HG02943 (cell line): ENCODE data around the gene C14orf180.

Experiments used
- ATAC-seq: cut with Tn5 transposase; IDR thresholded peaks from one replicate; pipeline ENCODE4 v1.9.1; 2021; ENCODE audit warnings: mild to moderate bottlenecking, low read depth, moderate library complexity; ENCODE audit not compliant: unreplicated experiment

Gene C14orf180

DNA sequence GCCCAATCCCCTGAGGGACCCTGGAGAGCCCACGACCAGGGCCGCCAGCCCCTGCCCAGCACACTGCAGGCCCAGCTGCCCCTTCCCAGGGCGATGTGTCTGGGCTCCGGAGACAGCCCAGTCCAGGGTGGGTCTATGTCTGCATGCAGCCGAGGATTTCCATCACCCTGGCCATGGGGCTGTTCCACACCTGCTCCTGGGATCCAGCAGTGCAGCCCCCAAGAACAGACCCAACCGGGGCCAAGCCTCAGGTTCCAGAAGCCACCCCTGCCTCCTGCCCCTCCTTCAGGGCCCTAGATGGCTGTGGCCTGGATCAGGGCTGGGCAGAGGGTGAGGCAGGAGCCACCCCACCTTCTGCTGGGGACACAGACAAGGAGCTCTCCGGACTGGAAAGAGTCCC is 11.5 kb downstream of the C14orf180 start:
- no peak for ATAC-seq

GRCh38 chr14:104591506-104592291 is 12.1 kb downstream of the C14orf180 start:
- ATAC-seq = no peak

DNA sequence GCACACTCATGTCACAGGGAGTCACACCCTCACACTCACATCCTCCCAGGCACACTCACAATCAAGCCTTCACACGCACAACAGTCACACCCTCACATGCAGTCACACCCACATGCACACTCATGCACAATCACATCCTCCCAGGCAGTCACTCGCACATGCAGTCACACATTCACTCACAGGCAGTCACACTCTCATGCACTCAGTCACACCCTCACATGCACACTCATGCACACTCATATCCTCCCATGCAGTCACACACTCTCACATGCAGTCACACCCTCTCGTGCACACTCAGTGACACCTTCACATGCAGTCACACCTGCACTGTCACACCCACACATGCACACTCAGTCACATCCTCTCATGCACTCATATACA is 12.7 kb downstream of the C14orf180 start:
- ATAC-seq = no peak

DNA sequence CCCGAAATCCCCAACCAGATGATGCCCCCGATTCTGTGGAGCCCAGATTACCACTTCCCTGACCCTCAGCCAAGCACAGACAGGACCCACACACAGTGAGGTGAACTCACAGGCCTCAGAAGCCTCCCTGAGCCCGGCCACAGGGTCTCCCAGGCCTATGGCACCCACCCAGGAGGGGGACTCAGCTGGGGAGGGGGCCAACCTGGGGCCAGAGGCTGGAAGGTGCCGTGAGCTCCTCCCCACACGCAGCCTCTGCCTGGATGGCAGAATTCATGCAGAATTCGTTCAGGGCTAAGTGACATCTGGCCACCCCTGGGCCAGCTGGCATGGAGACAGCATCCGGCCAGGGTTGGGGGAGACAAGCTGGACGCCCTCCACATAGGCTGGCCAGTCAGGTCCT is 13.2 kb downstream of the C14orf180 start:
- ATAC-seq = no peak

- no peak for ATAC-seq
Observed at GRCh38 chr14:104593241-104593701, 13.7 kb downstream of the C14orf180 start.

- ATAC-seq = no peak
Observed at GRCh38 chr14:104593710-104594136, 14.2 kb downstream of the C14orf180 start.

DNA sequence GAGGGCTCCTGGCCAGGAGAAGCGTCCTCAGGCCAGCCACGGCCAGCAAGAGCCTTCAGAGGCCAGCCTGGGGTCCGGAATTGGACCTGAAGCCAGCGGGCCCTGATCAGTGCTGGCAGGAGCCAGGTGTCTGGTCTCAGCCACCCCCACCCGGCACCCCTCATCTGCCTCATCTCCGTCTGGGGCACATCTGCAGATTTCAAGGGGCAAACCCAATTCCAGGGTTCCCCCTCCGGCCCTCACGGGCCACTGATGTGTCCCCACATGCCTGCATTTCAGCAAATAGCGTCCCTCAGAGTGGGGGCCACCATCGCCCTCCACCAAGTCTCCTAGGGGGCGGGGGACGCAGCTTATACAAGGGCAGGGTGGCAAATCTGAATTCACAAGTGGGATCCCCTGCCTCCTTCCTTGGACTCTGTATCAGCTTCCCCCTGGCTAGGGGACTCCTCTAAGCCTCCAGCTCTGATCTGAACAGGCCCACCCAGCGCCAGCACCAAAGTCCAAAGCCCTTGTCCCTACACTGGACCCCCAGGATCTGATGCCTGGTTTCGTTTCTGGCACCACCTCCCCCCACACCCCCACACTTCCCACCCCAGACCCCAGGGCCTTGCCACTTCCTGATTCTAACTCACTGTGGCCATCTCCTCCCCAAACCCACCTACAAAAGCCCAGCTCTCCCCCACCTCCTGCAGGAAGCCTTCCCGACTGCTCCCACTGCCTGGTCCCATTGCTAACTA is 14.9 kb downstream of the C14orf180 start:
- no peak for ATAC-seq

- no peak for ATAC-seq
Observed at GRCh38 chr14:104595116-104595675, 15.6 kb downstream of the C14orf180 start.

GRCh38 chr14:104595911-104596450 is 16.4 kb downstream of the C14orf180 start:
- ATAC-seq = no peak

DNA sequence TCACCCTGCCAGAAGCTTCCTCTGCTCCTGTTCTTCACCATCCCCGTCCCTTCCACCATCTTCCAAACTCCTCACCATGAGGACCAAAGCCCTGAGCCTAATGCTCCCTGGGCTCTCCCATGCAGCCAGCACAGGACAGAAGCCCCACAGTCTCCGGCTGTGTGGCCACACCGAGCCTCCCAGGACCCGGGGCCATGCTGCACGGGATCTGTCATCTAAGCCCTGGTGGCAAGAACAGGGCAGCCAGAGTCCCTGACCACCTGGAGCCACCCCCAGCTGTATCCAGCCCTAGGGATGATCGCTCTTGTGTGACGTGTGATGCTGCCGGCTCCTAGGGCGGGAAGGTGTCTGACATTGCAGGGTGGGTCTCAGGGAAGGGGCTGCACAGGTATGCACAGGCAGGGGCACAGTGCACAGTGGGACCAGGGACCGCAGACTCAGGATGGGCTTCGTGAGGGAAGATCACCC is 16.9 kb downstream of the C14orf180 start:
- no peak for ATAC-seq

- ATAC-seq = no peak
Observed at GRCh38 chr14:104596927-104597351, 17.4 kb downstream of the C14orf180 start.

DNA sequence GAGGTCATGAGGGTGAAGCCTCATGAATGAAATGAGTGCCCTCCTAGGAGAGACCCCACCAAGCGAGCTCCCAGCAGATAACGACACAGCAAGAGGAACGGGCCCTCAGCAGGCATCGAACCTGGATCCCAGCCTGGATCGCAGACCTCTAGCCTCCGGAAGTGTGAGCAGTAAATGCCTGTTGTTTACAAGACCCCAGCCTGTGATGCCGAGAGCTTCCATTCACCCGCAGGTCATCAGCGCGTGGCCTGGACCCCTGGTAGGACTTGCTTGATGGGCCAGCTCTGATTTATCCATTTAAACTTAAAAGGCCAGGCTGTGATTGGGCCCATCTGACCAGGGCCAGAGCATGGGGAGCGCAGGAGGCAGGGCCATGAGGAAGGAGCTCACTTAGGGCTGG is 18.0 kb downstream of the C14orf180 start:
- no peak for ATAC-seq

- no peak for ATAC-seq
Observed at GRCh38 chr14:104598039-104598909, 18.7 kb downstream of the C14orf180 start.

DNA sequence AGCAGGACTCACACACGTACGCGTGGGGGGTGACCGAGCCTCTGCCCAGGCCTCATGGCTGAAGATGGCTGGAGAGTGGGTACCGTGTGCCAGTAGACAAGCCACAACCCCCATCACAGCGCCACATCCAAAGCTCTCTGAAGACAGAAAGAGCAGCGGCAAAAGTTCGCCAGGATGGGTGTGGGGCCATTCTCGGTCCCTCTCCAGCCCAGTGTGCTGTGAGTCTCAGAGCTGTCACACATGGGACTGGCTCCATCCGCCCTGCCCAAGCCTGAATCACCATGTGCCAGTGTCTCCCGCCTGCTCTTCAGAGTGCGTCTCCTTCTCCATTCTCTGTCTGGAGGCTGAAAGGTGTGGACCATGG is 19.3 kb downstream of the C14orf180 start:
- no peak for ATAC-seq

DNA sequence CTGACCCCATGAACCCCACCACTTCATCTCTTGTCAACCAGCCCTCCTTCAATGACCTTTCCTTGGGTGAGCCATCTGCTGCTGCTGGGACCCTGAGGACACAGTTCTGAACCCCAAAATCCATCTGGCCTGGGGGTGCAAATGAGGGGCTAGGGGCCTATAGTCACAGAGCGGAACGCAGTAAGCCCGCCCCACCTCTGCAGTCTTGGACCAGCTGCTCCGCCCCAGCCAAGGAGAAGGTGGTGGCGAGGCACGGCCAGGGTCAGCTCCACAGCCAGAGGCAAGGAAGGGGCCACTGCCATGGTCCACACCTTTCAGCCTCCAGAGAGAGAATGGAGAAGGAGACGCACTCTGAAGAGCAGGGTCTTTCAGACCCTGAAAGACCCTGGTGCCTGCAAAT is 19.9 kb downstream of the C14orf180 start:
- ATAC-seq = no peak

GRCh38 chr14:104600141-104600643 is 20.6 kb downstream of the C14orf180 start:
- ATAC-seq = no peak

DNA sequence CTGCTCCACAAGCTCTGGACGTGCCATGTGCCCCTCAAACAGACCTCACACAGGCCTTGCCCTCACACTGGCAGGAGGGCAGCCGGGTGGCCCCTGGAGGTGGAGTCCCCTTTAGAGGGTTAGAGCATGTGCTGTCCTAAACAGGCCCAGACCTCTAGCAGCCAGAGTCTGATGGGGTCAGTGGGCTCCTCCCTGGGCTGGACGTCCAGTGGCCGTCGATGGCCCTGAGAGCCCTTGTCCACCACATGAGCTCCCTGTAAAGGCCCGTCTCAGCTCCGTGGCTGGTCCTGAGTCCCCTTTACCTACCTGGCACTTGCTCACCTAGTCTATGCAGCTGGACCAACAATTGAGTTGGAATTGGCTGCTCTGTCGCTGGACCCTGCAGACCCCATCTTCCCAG is 21.2 kb downstream of the C14orf180 start:
- ATAC-seq = no peak

GRCh38 chr14:104601786-104602185 is 22.2 kb downstream of the C14orf180 start:
- no peak for ATAC-seq

GRCh38 chr14:104602315-104602932 is 22.9 kb downstream of the C14orf180 start:
- ATAC-seq = no peak

- ATAC-seq = no peak
Observed at GRCh38 chr14:104602933-104603325, 23.4 kb downstream of the C14orf180 start.
